ENCODE measurements around the gene PRMT3.
A peak's percentile ranks its signal among the peaks of the same experiment; 100 is the strongest.
"Not testable (repeated sequence)": the region's sequence is repeated elsewhere in the genome, so short reads cannot be mapped to it uniquely, and the experiment has no call there.

Gene PRMT3

GRCh38 chr11:20387261-20388095, at the start of gene PRMT3:
TSS of gene PRMT3 (plus strand) at chr11:20387716. CDS start at chr11:20387747, 31 bp downstream.
- peak; percentile 59 to 99 (median 92) for DNase-seq

DNA sequence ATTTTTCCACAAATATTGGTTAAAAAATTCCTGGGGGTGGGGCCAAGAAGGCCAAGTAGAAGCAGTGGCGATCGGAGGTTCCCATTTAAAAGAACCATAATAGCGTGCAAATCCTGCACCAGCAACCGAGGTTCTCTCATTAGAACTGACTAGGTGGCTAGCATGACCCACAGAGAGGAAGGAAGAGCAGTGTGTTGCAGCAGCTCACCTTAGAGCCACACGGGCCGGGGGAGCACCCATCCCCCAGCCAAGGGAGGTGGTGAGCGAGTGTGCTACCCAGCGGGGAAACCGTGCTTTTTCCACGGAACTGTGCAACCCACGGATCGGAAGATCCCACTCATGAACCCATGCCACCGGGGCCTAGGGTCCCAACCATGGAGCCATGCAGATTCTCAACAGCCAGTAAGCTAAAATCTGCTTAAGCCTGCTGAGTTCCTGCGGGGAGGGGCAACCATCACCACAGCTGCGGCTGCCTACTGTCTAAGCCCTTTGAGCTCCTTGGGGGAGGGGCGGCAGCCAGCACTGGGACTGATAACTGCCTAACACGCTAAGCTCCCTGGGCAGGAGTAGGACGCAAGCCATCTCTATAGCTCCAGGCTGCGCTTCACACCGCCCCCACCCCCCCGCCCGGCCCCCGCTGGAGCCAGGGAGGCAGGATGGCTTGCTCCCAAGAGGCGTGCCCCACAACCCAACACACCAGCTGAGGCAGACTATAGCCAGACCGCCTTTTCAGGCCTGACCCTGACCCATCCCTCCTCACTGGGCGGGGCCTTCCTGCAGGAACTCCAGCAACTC, 45.0 kb upstream of the PRMT3 start:
- DNase-seq, result no peak

- DNase-seq, result no peak
Observed at GRCh38 chr11:20351136-20351535, 36.4 kb upstream of the PRMT3 start.

DNA sequence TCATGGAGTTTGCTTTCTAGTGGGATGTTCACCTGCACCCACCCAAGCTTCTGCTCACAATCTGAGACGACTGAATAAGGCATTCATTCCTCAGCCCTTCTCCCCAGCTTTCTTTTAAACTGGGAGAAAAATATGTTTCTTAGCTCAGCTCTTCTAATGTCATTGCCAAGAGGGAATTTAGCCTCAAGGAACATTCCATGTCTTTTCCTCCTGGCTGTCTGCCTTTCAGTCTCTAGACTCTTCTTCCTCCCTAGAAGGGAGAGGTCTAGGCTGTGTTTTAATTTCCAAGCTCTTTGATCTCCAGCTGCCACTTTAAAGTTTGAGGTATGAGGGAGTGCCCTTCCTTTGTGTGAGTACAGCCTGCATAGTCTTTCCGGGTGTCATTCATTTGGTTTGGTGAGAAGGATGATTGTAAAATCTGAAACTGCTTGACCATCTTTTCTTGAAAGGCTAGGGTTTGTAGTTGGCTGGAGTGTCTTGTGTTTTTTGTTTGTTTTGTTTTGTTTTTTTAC, 35.7 kb upstream of the PRMT3 start:
- DNase-seq, result no peak

- DNase-seq, result peak in 3 of 14 donors; percentile 2 to 18 (median 18)
Observed at GRCh38 chr11:20353829-20354434, 33.6 kb upstream of the PRMT3 start.

- peak in 1 of 14 donors; percentile 9 for DNase-seq
Observed at GRCh38 chr11:20355221-20356219, 32.0 kb upstream of the PRMT3 start.

DNA sequence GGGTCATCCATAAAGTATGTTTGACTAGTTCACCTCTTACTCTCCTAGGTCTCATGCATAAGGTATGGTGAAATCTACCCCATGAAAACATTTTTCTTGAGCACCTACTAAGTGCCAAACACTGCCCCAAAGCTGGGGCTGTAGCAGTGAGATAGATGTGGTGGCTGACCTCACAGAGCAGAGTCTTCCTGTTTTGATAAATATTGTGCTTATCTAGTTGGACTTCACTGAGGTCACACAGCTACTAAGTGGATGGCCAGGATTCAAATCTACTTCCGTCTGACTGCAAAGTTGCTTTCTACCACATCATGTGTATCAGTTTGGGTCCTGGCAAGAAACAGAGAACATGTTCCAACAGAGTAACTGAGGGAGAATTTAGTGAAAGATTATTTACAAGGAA, 30.4 kb upstream of the PRMT3 start:
- no peak for DNase-seq

DNA sequence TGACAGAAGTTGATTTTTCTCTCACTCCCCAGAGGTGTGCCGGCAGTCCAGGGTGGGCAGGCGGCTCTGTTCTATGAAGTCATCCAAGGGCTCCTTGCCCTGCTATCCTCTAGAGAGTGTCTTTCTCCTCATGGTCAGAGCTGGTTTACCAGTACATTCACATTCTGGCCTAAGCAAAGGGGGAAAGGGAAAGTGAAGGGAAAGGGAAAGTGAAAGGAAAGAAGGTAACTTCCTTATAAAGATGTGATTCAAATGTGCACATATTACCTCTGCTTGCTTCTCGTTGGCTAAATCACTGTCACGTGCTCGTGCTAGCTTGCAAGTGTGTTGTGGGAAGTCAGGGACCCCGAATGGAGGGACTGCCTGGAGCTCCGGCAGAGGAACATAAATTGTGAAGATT, 26.9 kb upstream of the PRMT3 start:
- DNase-seq, result no peak

- DNase-seq, result no peak
Observed at GRCh38 chr11:20362481-20362880, 25.0 kb upstream of the PRMT3 start.

DNA sequence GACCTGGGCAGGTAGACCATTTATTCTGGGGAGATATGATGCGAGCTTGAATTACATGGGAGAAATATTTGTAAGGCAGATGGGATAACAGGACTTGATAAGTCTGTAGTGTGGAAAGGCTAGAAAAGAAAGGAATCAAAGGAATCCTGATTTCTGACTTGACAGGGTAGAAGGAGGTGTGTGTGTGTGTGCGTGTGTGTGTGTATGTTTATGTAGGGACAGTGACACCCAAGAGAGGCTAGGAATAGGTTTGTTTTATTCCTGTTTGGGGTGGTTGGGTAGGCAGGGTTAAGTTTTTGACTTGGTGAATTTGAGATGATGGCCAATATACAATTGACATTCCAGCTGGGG, 24.4 kb upstream of the PRMT3 start:
- DNase-seq, result no peak

- peak; percentile 0 to 83 (median 58) for DNase-seq
Observed at GRCh38 chr11:20363500-20364340, 23.8 kb upstream of the PRMT3 start, which contains the start of gene HTATIP2. TSS of gene HTATIP2 (plus strand) at chr11:20363714. CDS start at chr11:20364238, 524 bp downstream.

DNA sequence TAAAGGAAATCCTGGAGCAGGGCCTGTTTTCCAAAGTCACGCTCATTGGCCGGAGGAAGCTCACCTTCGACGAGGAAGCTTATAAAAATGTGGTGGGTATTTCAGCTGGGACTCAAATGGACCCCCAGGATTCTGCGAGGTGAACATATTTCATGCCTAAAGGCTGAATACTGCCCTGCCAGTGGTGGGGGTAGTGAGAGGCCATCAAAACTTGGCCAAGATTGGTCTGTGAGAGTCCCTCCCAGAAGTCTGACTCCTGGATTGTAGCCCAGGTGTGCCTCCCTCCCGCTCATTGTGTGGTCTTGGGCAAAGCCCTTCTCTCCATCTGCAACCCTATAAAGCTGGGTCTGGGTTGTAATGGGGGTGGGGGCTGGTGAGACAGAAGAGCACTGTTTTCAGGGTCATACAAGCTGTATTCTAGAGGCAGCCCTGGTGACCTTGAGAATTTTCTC, 23.1 kb upstream of the PRMT3 start:
- peak in 4 of 14 donors; percentile 27 to 67 (median 58) for DNase-seq

- not testable (repeated sequence) for DNase-seq
Observed at GRCh38 chr11:20365465-20365864, 22.1 kb upstream of the PRMT3 start.

DNA sequence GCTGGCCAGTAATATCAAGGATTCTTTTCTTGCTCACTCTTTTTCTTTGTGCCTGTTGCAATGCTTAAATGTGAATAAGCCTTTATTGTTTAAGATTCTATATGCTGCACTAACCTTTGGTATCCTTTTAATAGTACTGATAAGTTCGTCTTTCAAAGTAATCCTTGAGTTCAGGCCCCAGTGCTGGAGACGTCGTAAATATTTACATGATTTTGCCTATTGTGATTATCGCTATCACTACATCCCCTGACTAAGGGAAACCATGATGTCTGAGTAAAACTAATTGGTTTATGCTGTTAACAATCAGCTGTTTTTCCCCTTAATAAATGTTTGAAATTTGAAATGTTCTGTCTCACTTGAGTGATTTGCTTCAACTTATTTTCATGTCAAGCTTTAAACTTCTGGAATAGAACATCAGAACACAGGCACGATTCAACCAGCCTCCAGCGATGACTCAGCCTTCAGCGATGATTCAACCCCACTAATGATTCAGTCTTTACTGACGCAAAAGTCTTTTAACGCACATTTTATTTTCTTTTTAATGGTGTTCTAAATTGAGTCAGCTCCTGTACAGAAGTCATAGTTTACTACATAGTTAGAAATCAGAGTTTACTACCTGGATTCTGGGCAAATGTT, 20.1 kb upstream of the PRMT3 start:
- peak in 2 of 14 donors; percentile 57 to 58 for DNase-seq

DNA sequence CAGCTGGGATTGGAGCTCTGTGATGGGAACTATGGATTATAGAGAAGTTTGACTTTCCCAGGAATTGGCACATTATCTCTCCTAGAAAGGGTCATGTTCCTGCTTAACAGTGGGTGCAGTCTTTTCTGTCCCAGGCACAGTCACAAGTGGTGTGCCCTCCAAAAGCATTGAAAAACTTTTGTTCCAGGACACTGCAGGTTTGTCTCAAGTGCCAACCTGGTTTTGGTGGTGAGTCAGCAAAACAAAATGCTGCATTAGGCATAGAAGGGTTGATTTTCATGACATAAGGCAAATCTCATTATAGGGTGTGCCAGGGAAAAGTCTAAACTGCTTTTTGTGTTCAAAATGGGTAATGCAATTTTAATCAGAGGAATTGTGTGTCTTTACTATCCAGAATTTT, 19.1 kb upstream of the PRMT3 start:
- peak in 1 of 14 donors; percentile 11 for DNase-seq

GRCh38 chr11:20369826-20370225, 17.7 kb upstream of the PRMT3 start:
- DNase-seq, result no peak

DNA sequence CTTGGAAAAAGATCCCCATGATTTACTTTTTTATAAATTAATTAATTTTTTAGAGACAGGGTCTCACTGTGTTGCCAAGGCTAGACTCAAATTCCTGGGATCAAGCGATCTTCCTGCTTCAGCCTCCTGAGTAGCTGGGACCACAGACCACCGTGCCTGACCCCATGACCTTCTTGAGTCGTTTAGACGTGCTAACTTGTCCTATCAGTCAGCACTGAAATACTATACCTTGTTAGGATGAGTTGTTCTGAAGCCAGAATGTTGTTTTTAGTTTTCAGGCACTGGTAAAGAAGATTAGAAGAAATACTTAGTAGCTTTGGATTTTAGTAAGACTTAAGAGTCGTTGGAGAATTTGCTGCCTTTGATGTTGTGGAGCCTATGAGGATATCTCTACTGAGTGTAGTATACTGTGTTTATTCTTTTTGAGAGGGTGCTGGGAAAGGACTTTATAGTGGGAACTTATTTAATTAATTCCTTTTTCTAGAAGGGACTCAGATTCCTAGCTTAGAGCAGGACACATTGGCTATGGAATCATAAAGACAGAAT, 15.4 kb upstream of the PRMT3 start:
- no peak for DNase-seq

GRCh38 chr11:20373147-20373546, 14.4 kb upstream of the PRMT3 start:
- DNase-seq, result no peak

GRCh38 chr11:20373568-20374209, 13.8 kb upstream of the PRMT3 start:
- no peak for DNase-seq

All from C1 segment of cervical spinal cord (tissue), 14 donors.